Naive thymus-derived CD4-positive, alpha-beta T cell (primary cell): ENCODE measurements around the gene POFUT1. TPM values are rescaled to one million over a fixed set of nuclear protein-coding genes. Genes with fewer than 3 reads are reported as not detected.
"Not testable (repeated sequence)": the region's sequence is repeated elsewhere in the genome, so short reads cannot be mapped to it uniquely, and the experiment has no call there.

ENCODE experiments used
- ATAC-seq: fragments of 150-1000 bp; cut with Tn5 transposase; 2 replicates; pipeline ENCODE4 v1.10.0; 2021; ENCODE audit warnings: mild to moderate bottlenecking, moderate library complexity
- CTCF ChIA-PET: fragments of 350-600 bp; sonication (Branson Sonifier 250); formaldehyde crosslinking; loops from one replicate; lab custom pipeline; 2021; ENCODE audit warnings: antibody characterized with exemption; lab: Charles Lee
- POLR2A ChIA-PET: fragments of 350-600 bp; sonication (Branson Sonifier 250); formaldehyde crosslinking; loops from one replicate; lab custom pipeline; 2021; ENCODE audit warnings: antibody characterized with exemption, inconsistent platforms; lab: Charles Lee
- DNase-seq, 9 donors: peaks; one replicate each; pipeline versions ENCODE4 v3.0.0 to v3.0.0-alpha.2; 2020 to 2022; ENCODE audit warnings: mixed read lengths in 1 of 9
- H3K27ac ChIP-seq: one replicate; pipeline ENCODE4 v1.7.0; 2013; ENCODE audit warnings: mild to moderate bottlenecking, low read depth, low read length, moderate library complexity
- H3K27me3 ChIP-seq, 2 donors: one replicate each; pipeline ENCODE4 v1.7.0; 2013; ENCODE audit warnings: low read length in 2 of 2, mild to moderate bottlenecking in 2 of 2, moderate library complexity in 2 of 2; ENCODE audit not compliant: control insufficient read depth in 2 of 2, insufficient read depth in 2 of 2
- H3K36me3 ChIP-seq, 3 experiments: 1 replicate in 2 of 3; 2 replicates in 1 of 3; pipeline ENCODE4 v1.7.0; 2013; ENCODE audit warnings: low read length in 3 of 3, mild to moderate bottlenecking in 3 of 3, moderate library complexity in 1 of 3; ENCODE audit not compliant: insufficient read depth in 3 of 3, control insufficient read depth in 2 of 3
- H3K4me1 ChIP-seq, 2 donors: one replicate each; pipeline ENCODE4 v1.7.0; 2013; ENCODE audit warnings: low read length in 2 of 2, mild to moderate bottlenecking in 2 of 2, moderate library complexity in 1 of 2; ENCODE audit not compliant: control insufficient read depth in 2 of 2, insufficient read depth in 2 of 2
- H3K4me3 ChIP-seq: 2 replicates; pipeline ENCODE4 v1.7.0; 2013; ENCODE audit warnings: mild to moderate bottlenecking, low read length
- H3K9me3 ChIP-seq, 3 experiments: 1 replicate in 2 of 3; 2 replicates in 1 of 3; pipeline ENCODE4 v1.7.0; 2013; ENCODE audit warnings: low read length in 3 of 3; ENCODE audit not compliant: control insufficient read depth in 2 of 3
- H3K27ac Mint-ChIP-seq, 9 donors: one replicate each; pipeline ENCODE4 v1.8.0; 2020 to 2022; ENCODE audit warnings: mixed read lengths in 9 of 9, mild to moderate bottlenecking in 8 of 9, moderate library complexity in 5 of 9, inconsistent platforms in 2 of 9
- H3K27me3 Mint-ChIP-seq, 5 donors: one replicate each; pipeline ENCODE4 v1.8.0; 2021 to 2022; ENCODE audit warnings: mixed read lengths in 5 of 5, mild to moderate bottlenecking in 1 of 5
- H3K36me3 Mint-ChIP-seq, 5 donors: one replicate each; pipeline ENCODE4 v1.8.0; 2020 to 2022; ENCODE audit warnings: mixed read lengths in 5 of 5, mild to moderate bottlenecking in 3 of 5, inconsistent platforms in 1 of 5
- H3K4me1 Mint-ChIP-seq, 7 donors: one replicate each; pipeline ENCODE4 v1.8.0; 2020 to 2022; ENCODE audit warnings: mixed read lengths in 7 of 7, mild to moderate bottlenecking in 3 of 7, inconsistent platforms in 1 of 7
- H3K4me3 Mint-ChIP-seq, 10 donors: one replicate each; pipeline ENCODE4 v1.8.0; 2020 to 2022; ENCODE audit warnings: mild to moderate bottlenecking in 10 of 10, mixed read lengths in 10 of 10, moderate library complexity in 6 of 10, inconsistent platforms in 2 of 10
- H3K9me3 Mint-ChIP-seq, 11 donors: one replicate each; pipeline ENCODE4 v1.8.0; 2020 to 2022; ENCODE audit warnings: mixed read lengths in 11 of 11, mild to moderate bottlenecking in 4 of 11, inconsistent platforms in 1 of 11, moderate library complexity in 1 of 11
- intact Hi-C, 2 donors: fragments of 100-400 bp; cut with micrococcal nuclease; formaldehyde crosslinking; loops; one replicate each; pipeline ENCODE4 v1.15.1; 2023
- polyA plus RNA-seq, 2 donors: library from polyadenylated mRNA; unstranded; fragments of 300-500 nt; fragmentation: Illumina TruSeq; gene quantifications; one replicate each; pipeline ENCODE4 v1.2.3, GENCODE V29; 2021
- total RNA-seq, 6 experiments: library from RNA in 5 of 6; stranded (reverse) in 5 of 6; gene quantifications; 1 replicate in 5 of 6; 2 replicates in 1 of 6; pipeline ENCODE4 v1.2.3 and lab custom pipeline; 2021 to 2026

POFUT1 gene
- total and polyA plus RNA-seq, 7 experiments from 2014 or later: 12.5 to 32.2 (median 18.0) TPM

- H3K9me3 ChIP-seq, H3K27me3 Mint-ChIP-seq, H3K27me3 ChIP-seq, H3K4me3 ChIP-seq, H3K9me3 Mint-ChIP-seq, H3K36me3 ChIP-seq, DNase-seq, POLR2A ChIA-PET, H3K27ac ChIP-seq, ATAC-seq, H3K36me3 Mint-ChIP-seq: not testable (repeated sequence)
- CTCF ChIA-PET: interaction anchor here (0.6 kb wide), 1 partner anchor 377 kb away, joined by 3 read pairs; no protein-coding TSS in a partner anchor
- peaks cover 9 to 18% of the 10 kb centered on the region in 2 donors for H3K4me1 ChIP-seq
- intact Hi-C loops: loop anchor here (5.0 kb wide), 4 partner anchors 43 to 212 kb away; partner anchors contain the start of gene ASXL1 (in 1 of the 2)
- H3K27ac Mint-ChIP-seq: peak overlapping the region in 1 of 9 donors; percentile 26
- peaks cover 14 to 42% (median 28%) of the 10 kb centered on the region in 7 donors for H3K4me1 Mint-ChIP-seq
- H3K4me3 Mint-ChIP-seq: peak overlapping the region in 2 of 10 donors; percentile 14 to 25
Measured at GRCh38 chr20:32275163-32275562, 67.5 kb downstream of the POFUT1 start.

GRCh38 chr20:32277361-32278198 is 69.9 kb downstream of the POFUT1 start, which contains the start of gene KIF3B:
TSS of gene KIF3B (plus strand) at chr20:32277651. CDS start at chr20:32309778, 32,127 bp downstream.
- intact Hi-C loops: loop anchor here (1.0 to 5.0 kb wide), 9 partner anchors 9 to 210 kb away; partner anchors contain the start of genes ASXL1 (in 2 of the 2), PLAGL2 (in 2 of the 2), POFUT1 (in 2 of the 2) and TM9SF4 (in 1 of the 2)
- CTCF ChIA-PET: interaction anchor here (0.6 kb wide), 1 partner anchor 1159 kb away, joined by 3 read pairs; no protein-coding TSS in a partner anchor
- peak; percentile 62 to 87 (median 85) for DNase-seq

DNA sequence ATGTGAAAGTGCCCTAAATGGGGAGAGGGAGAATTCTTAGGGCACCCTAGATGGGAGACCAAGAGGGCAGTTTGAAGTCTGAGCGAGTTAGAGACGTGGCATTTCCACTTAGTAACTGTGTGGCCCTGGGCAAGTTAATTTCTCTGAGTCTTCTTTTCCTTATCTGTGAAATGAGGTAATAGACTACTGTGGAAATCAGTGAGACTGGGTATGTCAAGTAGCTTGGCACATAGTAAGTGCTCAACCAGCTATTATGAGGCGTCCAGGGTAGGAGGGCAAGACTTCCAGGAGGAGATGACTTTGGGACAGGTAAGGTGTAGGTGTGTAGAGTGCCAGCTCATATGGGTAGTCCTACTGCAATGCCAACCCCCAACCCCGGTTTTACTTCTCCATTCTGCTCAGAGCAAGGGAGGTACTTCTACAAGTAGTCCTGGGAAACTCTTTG is 70.5 kb downstream of the POFUT1 start:
- Histone ChIP-seq H3K27me3 (no peaks in the 10 kb centered on the region), H3K4me3 (peak overlapping the region; percentile 73), H3K4me1 (peaks cover 9 to 13% of the 10 kb centered on the region in 2 donors), H3K9me3 (no peaks in the 10 kb centered on the region), H3K36me3 (no peaks in the 10 kb centered on the region), H3K27ac (peak overlapping the region; percentile 88)
- Mint-ChIP-seq H3K4me1 (peaks cover 24 to 52% (median 39%) of the 10 kb centered on the region in 7 donors), H3K9me3 (peaks cover 0 to 5% (median 0%) of the 10 kb centered on the region in 11 donors), H3K27me3 (no peaks in the 10 kb centered on the region), H3K4me3 (peak overlapping the region; percentile 85 to 93 (median 88)), H3K27ac (peak overlapping the region; percentile 74 to 97 (median 88)), H3K36me3 (peaks cover 9 to 20% (median 12%) of the 10 kb centered on the region in 5 donors)
- CTCF ChIA-PET: interaction anchor here (0.6 kb wide), 1 partner anchor 34 kb away, joined by 3 read pairs; no protein-coding TSS in a partner anchor
- peak in 1 of 9 donors; percentile 14 for DNase-seq
- peak; percentile 28 for ATAC-seq
- POLR2A ChIA-PET: no interaction called here
- intact Hi-C loops: loop anchor here (1.0 to 5.0 kb wide), 5 partner anchors 8 to 209 kb away; partner anchors contain the start of gene ASXL1 (in 1 of the 2)

More at GRCh38 chr20:32277361-32278198, 69.9 kb downstream of the POFUT1 start, which contains the start of gene KIF3B:
- H3K9me3 ChIP-seq: no peaks in the 10 kb centered on the region
- ATAC-seq: peak; percentile 95
- POLR2A ChIA-PET: no interaction called here
- peaks cover 9 to 13% of the 10 kb centered on the region in 2 donors for H3K4me1 ChIP-seq
- Mint-ChIP-seq H3K27ac (peak within 1 kb of the TSS; percentile 78 to 97 (median 88)), H3K4me3 (peak within 1 kb of the TSS; percentile 85 to 93 (median 88)), H3K36me3 (peaks cover 9 to 20% (median 12%) of the 10 kb centered on the region in 5 donors), H3K4me1 (peaks cover 24 to 51% (median 39%) of the 10 kb centered on the region in 7 donors), H3K9me3 (peaks cover 0 to 5% (median 0%) of the 10 kb centered on the region in 11 donors), H3K27me3 (no peaks in the 10 kb centered on the region)
- peak within 1 kb of the TSS; percentile 82 for H3K4me3 ChIP-seq
- H3K27ac ChIP-seq: peak within 1 kb of the TSS; percentile 88
- no peaks in the 10 kb centered on the region for H3K36me3 ChIP-seq
- H3K27me3 ChIP-seq: no peaks in the 10 kb centered on the region

- Histone ChIP-seq H3K9me3 (no peaks in the 10 kb centered on the region), H3K27me3 (no peaks in the 10 kb centered on the region), H3K27ac (no peak overlapping the region), H3K4me3 (no peak overlapping the region), H3K36me3 (no peaks in the 10 kb centered on the region), H3K4me1 (peaks cover 23 to 33% of the 10 kb centered on the region in 2 donors)
- H3K27ac Mint-ChIP-seq: peak overlapping the region in 5 of 9 donors; percentile 1 to 62 (median 34)
- POLR2A ChIA-PET: no interaction called here
- H3K36me3 Mint-ChIP-seq: peaks cover 9 to 17% (median 12%) of the 10 kb centered on the region in 5 donors
- intact Hi-C loops: no loop called here
- H3K9me3 Mint-ChIP-seq: no peaks in the 10 kb centered on the region
- no peak for ATAC-seq
- no peak overlapping the region for H3K4me3 Mint-ChIP-seq
- CTCF ChIA-PET: interaction anchor here (0.7 kb wide), 1 partner anchor 10 kb away, joined by 3 read pairs; no protein-coding TSS in a partner anchor
- no peak for DNase-seq
- peaks cover 40 to 70% (median 59%) of the 10 kb centered on the region in 7 donors for H3K4me1 Mint-ChIP-seq
- no peaks in the 10 kb centered on the region for H3K27me3 Mint-ChIP-seq
Measured at GRCh38 chr20:32281711-32282110, 74.0 kb downstream of the POFUT1 start.

DNA sequence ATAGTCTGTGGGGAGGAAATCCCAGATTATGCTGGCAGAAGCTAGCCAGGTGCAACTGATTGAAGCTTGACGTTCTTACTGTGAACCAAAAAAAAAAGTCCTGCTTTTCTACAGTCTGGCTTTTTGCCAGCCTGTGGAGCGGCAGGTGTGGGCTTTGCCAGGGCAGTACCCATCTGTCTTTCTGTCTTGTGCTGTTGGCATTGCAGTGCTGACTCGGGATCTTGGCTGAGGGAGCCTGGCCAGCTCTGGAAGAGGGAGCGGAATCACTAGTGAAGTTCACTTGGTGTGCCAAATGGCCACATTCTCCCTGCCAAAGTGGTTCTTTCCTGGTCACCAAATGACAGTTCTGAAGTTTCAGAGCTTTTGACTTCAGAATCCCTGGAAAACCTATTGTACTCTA is 74.8 kb downstream of the POFUT1 start:
- Mint-ChIP-seq H3K4me1 (peaks cover 40 to 64% (median 53%) of the 10 kb centered on the region in 7 donors), H3K27ac (peak overlapping the region in 4 of 9 donors; percentile 11 to 62 (median 42))

DNA sequence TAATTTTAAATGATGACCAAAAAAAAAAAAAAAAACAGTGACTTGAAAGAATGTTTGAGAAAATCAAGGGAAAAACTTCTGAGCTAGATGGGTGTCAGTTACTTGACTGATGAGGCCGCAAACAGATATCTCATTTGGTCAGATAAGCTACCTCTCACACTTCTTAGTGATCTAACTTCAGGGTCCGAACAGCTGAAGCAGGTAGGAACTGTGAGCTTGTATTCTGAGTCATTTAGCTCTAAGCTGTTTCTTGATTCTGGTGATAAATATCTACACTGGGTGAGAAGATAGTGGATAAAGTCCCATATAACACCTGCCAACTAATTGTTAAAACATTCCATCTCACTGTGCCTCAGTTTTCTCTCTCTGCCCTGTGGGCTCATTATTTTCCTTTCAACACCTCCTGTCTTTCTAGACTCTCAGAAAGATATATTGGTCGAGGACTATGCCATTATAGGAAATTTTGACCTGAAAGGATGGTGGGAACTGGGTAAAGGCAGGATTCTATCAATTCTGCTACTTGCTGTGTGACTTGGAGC is 77.5 kb downstream of the POFUT1 start:
- H3K4me1 Mint-ChIP-seq: peaks cover 35 to 51% (median 42%) of the 10 kb centered on the region in 7 donors
- peak overlapping the region in 6 of 10 donors; percentile 31 to 85 (median 44) for H3K4me3 Mint-ChIP-seq

More for the DNA sequence above, 74.8 kb downstream of the POFUT1 start:
- no peaks in the 10 kb centered on the region for H3K27me3 Mint-ChIP-seq
- Histone ChIP-seq H3K36me3 (no peaks in the 10 kb centered on the region), H3K27ac (no peak overlapping the region), H3K27me3 (no peaks in the 10 kb centered on the region), H3K4me3 (no peak overlapping the region), H3K9me3 (no peaks in the 10 kb centered on the region), H3K4me1 (peaks cover 19 to 33% of the 10 kb centered on the region in 2 donors)
- ChIA-PET CTCF (interaction anchor here (0.6 kb wide), 2 partner anchors 14 to 46 kb away, joined by 3 read pairs; no protein-coding TSS in a partner anchor), POLR2A (no interaction called here)
- no peak for DNase-seq
- H3K9me3 Mint-ChIP-seq: no peaks in the 10 kb centered on the region
- ATAC-seq: no peak
- peaks cover 9 to 17% (median 12%) of the 10 kb centered on the region in 5 donors for H3K36me3 Mint-ChIP-seq
- H3K4me3 Mint-ChIP-seq: no peak overlapping the region
- intact Hi-C loops: no loop called here

More for the DNA sequence above, 77.5 kb downstream of the POFUT1 start:
- Histone ChIP-seq H3K9me3 (no peaks in the 10 kb centered on the region), H3K36me3 (no peaks in the 10 kb centered on the region), H3K4me1 (peaks cover 10 to 28% of the 10 kb centered on the region in 2 donors), H3K4me3 (no peak overlapping the region), H3K27me3 (no peaks in the 10 kb centered on the region), H3K27ac (peak overlapping the region; percentile 40)
- ChIA-PET POLR2A (interaction anchor here (0.6 to 1.0 kb wide), 3 partner anchors 66 to 223 kb away, joined by 3 to 4 read pairs (median 4); partner anchors contain the start of gene ASXL1), CTCF (no interaction called here)
- Mint-ChIP-seq H3K9me3 (peaks cover 0 to 2% (median 0%) of the 10 kb centered on the region in 11 donors), H3K36me3 (peaks cover 12 to 24% (median 17%) of the 10 kb centered on the region in 5 donors), H3K27ac (peak overlapping the region; percentile 58 to 90 (median 76)), H3K27me3 (no peaks in the 10 kb centered on the region)
- intact Hi-C loops: no loop called here
- DNase-seq (no peak), ATAC-seq (peak; percentile 31)
